CD14-positive monocyte (primary cell): Measurements from ENCODE around the gene MAP1LC3B. TPM values are rescaled to one million over a fixed set of nuclear protein-coding genes. Genes with fewer than 3 reads are reported as not detected.
"Not testable (repeated sequence)": the region's sequence is repeated elsewhere in the genome, so short reads cannot be mapped to it uniquely, and the experiment has no call there.

ENCODE experiments used
- DNase-seq, 3 donors: peaks; one replicate each; pipeline ENCODE4 v3.0.0-alpha.2; 2011 to 2022
- H2AFZ ChIP-seq: 2 replicates; pipeline ENCODE4 v1.6.0; 2012; ENCODE audit warnings: mild to moderate bottlenecking, low read depth, low read length, inconsistent platforms; ENCODE audit not compliant: insufficient read depth, poor library complexity, severe bottlenecking
- H3K27ac ChIP-seq, 2 donors: 1 replicate in 1 of 2; 2 replicates in 1 of 2; pipeline ENCODE4 v1.5.1; 2012 to 2013; ENCODE audit warnings: low read length in 2 of 2, control low read depth in 1 of 2, inconsistent platforms in 1 of 2, low read depth in 1 of 2, mild to moderate bottlenecking in 1 of 2
- H3K27me3 ChIP-seq, 2 donors: one replicate each; pipeline versions ENCODE4 v1.6.0 to v1.6.1; 2011 to 2013; ENCODE audit warnings: low read length in 2 of 2; ENCODE audit not compliant: control insufficient read depth in 2 of 2, insufficient read depth in 2 of 2
- H3K36me3 ChIP-seq, 2 donors: replicated peaks in 1 of 2; 1 replicate in 1 of 2; 2 replicates in 1 of 2; pipeline versions ENCODE4 v1.5.1 to v1.6.1; 2012 to 2013; ENCODE audit warnings: low read length in 2 of 2, control low read depth in 1 of 2, inconsistent platforms in 1 of 2, mild to moderate bottlenecking in 1 of 2; ENCODE audit not compliant: insufficient read depth in 2 of 2, control insufficient read depth in 1 of 2
- H3K4me1 ChIP-seq, 2 donors: 1 replicate in 1 of 2; 2 replicates in 1 of 2; pipeline versions ENCODE4 v1.5.1 to v1.6.1; 2012 to 2013; ENCODE audit warnings: low read length in 2 of 2, control low read depth in 1 of 2, inconsistent platforms in 1 of 2, mild to moderate bottlenecking in 1 of 2, moderate library complexity in 1 of 2; ENCODE audit not compliant: insufficient read depth in 2 of 2, control insufficient read depth in 1 of 2
- H3K4me2 ChIP-seq: replicated peaks from 2 replicates; pipeline ENCODE3; 2012; ENCODE audit warnings: low read length, moderate library complexity, mild to moderate bottlenecking; ENCODE audit not compliant: poor library complexity, severe bottlenecking; ENCODE audit errors: extremely low read depth
- H3K4me3 ChIP-seq, 3 experiments: fragments of 200-600 bp in 1 of 3; sonication (generic) in 1 of 3; replicated peaks in 1 of 3; 1 replicate in 2 of 3; 2 replicates in 1 of 3; pipeline ENCODE4 v1.5.1; 2011 to 2013; ENCODE audit warnings: low read length in 3 of 3, mild to moderate bottlenecking in 3 of 3, control low read depth in 2 of 3, low read depth in 2 of 3, inconsistent platforms in 1 of 3, moderate library complexity in 1 of 3
- H3K79me2 ChIP-seq: 2 replicates; pipeline ENCODE4 v1.6.0; 2012; ENCODE audit warnings: mild to moderate bottlenecking, control low read depth, inconsistent platforms, low read length, moderate library complexity; ENCODE audit not compliant: insufficient read depth
- H3K9ac ChIP-seq: 2 replicates; pipeline ENCODE4 v1.6.0; 2017; ENCODE audit warnings: low read length, mild to moderate bottlenecking; ENCODE audit not compliant: insufficient read depth, poor library complexity, severe bottlenecking
- H3K9me3 ChIP-seq, 2 donors: replicated peaks in 1 of 2; 1 replicate in 1 of 2; 2 replicates in 1 of 2; pipeline versions ENCODE4 v1.5.1 to v1.6.1; 2012 to 2013; ENCODE audit warnings: low read length in 2 of 2, control low read depth in 1 of 2; ENCODE audit not compliant: control insufficient read depth in 1 of 2, insufficient read depth in 1 of 2
- H4K20me1 ChIP-seq: 2 replicates; pipeline ENCODE4 v1.6.0; 2012; ENCODE audit warnings: mild to moderate bottlenecking, low read length, control low read depth, moderate library complexity; ENCODE audit not compliant: insufficient read depth
- H3K27ac Mint-ChIP-seq, 7 donors: one replicate each; pipeline ENCODE4 v1.8.0; 2020; ENCODE audit warnings: mild to moderate bottlenecking in 7 of 7, mixed read lengths in 7 of 7, moderate library complexity in 6 of 7, inconsistent platforms in 2 of 7
- H3K27me3 Mint-ChIP-seq, 3 donors: one replicate each; pipeline ENCODE4 v1.8.0; 2021 to 2022; ENCODE audit warnings: low read depth in 3 of 3, mild to moderate bottlenecking in 3 of 3, mixed read lengths in 3 of 3, moderate library complexity in 3 of 3, inconsistent platforms in 1 of 3
- H3K36me3 Mint-ChIP-seq, 2 donors: one replicate each; pipeline ENCODE4 v1.8.0; 2020; ENCODE audit warnings: mixed read lengths in 2 of 2, inconsistent platforms in 1 of 2, mild to moderate bottlenecking in 1 of 2
- H3K4me1 Mint-ChIP-seq: one replicate; pipeline ENCODE4 v1.8.0; 2020; ENCODE audit warnings: mild to moderate bottlenecking, mixed read lengths
- H3K4me3 Mint-ChIP-seq, 2 donors: one replicate each; pipeline ENCODE4 v1.8.0; 2020; ENCODE audit warnings: mild to moderate bottlenecking in 2 of 2, mixed read lengths in 2 of 2, moderate library complexity in 1 of 2
- H3K9me3 Mint-ChIP-seq, 7 donors: one replicate each; pipeline ENCODE4 v1.8.0; 2020 to 2022; ENCODE audit warnings: mixed read lengths in 7 of 7, mild to moderate bottlenecking in 6 of 7, moderate library complexity in 6 of 7, inconsistent platforms in 2 of 7
- WGBS: methylation state at CpG from one replicate; pipeline ENCODE4 v1.1.5; 2013; ENCODE audit warnings: missing lambda C conversion rate; ENCODE audit not compliant: insufficient coverage; 5-methylcytosine and 5-hydroxymethylcytosine counted together
- intact Hi-C, 2 donors: fragments of 100-400 bp; cut with micrococcal nuclease; formaldehyde crosslinking; loops; one replicate each; pipeline versions ENCODE4 v1.15.0 to v1.15.1; 2023
- polyA plus RNA-seq, 3 donors: library from polyadenylated mRNA; depleted of rRNA in 1 of 3; unstranded in 2 of 3; stranded (reverse) in 1 of 3; fragments of 300-500 nt in 2 of 3; fragments of >200 nt in 1 of 3; fragmentation: Illumina TruSeq in 2 of 3; gene quantifications; 1 replicate in 2 of 3; 2 replicates in 1 of 3; pipeline ENCODE4 v1.2.3, GENCODE V29; 2012 to 2021
- TF ChIP-seq, protein P1 (sequence below): fragments of 200-600 bp; IDR thresholded peaks from one replicate; pipeline ENCODE4 v1.8.0; 2022; ENCODE audit warnings: antibody characterized with exemption, mild to moderate bottlenecking

Gene MAP1LC3B
- polyA plus RNA-seq, 3 donors = 102 to 147 (median 140) TPM

DNA sequence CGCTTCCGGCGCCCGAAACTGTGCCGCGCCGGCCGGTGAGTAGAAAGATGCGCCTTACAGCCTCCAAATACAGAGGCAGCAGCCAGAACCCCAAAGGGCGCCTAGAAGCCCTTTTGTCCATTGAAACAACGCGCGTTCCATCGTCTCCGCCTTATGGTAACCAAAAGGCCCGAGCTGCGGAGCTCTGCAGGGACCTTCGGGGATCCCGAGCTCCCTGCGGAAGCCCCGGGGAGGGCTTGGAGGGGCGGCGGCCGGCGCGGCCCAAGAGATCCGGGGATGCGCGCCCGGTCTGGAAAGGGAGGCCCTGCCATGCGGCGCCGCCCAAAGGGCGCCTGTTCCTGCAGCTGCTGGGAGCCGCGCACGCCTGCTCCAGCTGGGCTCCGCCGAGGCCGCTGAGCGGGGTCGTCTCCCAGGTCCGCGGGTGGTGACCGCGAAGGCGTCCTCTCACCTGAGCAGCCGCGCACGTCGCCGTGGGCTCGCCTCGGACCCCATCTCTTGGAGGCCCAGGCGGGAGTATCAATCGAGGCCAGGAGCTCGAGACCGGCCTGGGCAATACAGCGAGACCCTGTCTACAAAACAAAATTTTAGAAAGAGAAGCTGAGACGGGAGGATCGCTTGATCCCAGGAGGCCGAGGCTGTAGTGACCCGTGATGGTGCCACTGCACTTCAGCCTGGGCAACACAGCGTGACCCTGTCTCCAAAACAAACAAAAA is 7.8 kb upstream of the MAP1LC3B start:
- H4K20me1 ChIP-seq = peaks cover 17% of the 10 kb centered on the region
- peak overlapping the region; percentile 87 to 88 for H3K4me3 Mint-ChIP-seq
- peaks cover 7 to 14% of the 10 kb centered on the region in 2 donors for H3K27me3 ChIP-seq
- peak overlapping the region; percentile 70 to 82 for H3K27ac ChIP-seq
- DNase-seq = no peak
- peaks cover 0 to 5% (median 0%) of the 10 kb centered on the region in 7 donors for H3K9me3 Mint-ChIP-seq
- H3K36me3 Mint-ChIP-seq = peaks cover 6 to 7% of the 10 kb centered on the region in 2 donors
- H3K4me1 Mint-ChIP-seq = peaks cover 40% of the 10 kb centered on the region
- no peaks in the 10 kb centered on the region for H3K79me2 ChIP-seq
- H3K4me1 ChIP-seq = peaks cover 37 to 50% of the 10 kb centered on the region in 2 donors
- H3K4me2 ChIP-seq = peak overlapping the region; percentile 81
- no peaks in the 10 kb centered on the region for H3K36me3 ChIP-seq
- no peaks in the 10 kb centered on the region for H3K9me3 ChIP-seq
- 8% methylated on average over 59 of the region's 64 CpGs for WGBS
- peak overlapping the region; percentile 77 to 93 (median 88) for H3K27ac Mint-ChIP-seq
- peak overlapping the region; percentile 52 to 80 (median 59) for H3K4me3 ChIP-seq
- TF ChIP-seq, protein P1, sequence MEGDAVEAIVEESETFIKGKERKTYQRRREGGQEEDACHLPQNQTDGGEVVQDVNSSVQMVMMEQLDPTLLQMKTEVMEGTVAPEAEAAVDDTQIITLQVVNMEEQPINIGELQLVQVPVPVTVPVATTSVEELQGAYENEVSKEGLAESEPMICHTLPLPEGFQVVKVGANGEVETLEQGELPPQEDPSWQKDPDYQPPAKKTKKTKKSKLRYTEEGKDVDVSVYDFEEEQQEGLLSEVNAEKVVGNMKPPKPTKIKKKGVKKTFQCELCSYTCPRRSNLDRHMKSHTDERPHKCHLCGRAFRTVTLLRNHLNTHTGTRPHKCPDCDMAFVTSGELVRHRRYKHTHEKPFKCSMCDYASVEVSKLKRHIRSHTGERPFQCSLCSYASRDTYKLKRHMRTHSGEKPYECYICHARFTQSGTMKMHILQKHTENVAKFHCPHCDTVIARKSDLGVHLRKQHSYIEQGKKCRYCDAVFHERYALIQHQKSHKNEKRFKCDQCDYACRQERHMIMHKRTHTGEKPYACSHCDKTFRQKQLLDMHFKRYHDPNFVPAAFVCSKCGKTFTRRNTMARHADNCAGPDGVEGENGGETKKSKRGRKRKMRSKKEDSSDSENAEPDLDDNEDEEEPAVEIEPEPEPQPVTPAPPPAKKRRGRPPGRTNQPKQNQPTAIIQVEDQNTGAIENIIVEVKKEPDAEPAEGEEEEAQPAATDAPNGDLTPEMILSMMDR = no peak
- intact Hi-C loops = loop anchor here in 1 of 2 donors (5.0 kb wide), 1 partner anchor 67 kb away; the partner anchor contains the start of gene C16orf95
- H3K27me3 Mint-ChIP-seq = peaks cover 15 to 30% (median 29%) of the 10 kb centered on the region in 3 donors
- peak overlapping the region; percentile 89 for H2AFZ ChIP-seq
- peak overlapping the region; percentile 66 for H3K9ac ChIP-seq

DNA sequence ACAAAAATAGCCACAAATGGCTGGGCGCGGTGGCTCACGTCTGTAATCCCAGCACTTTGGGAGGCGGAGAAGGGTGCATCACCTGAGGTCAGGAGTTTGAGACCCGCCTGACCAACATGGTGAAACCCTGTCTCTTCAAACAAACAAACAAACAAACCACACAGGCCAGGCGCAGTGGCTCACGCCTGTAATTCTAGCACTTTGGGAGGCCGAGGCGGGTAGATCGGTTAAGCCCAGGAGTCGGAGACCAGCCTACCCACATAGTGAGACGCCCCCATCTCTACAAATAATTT is 7.3 kb upstream of the MAP1LC3B start:
- H3K4me1 ChIP-seq = peaks cover 40 to 55% of the 10 kb centered on the region in 2 donors
- not testable (repeated sequence) for H3K9me3 Mint-ChIP-seq, H3K9ac ChIP-seq, H3K27ac Mint-ChIP-seq, H3K9me3 ChIP-seq, DNase-seq, H3K27ac ChIP-seq, H3K79me2 ChIP-seq, H3K36me3 ChIP-seq, H3K36me3 Mint-ChIP-seq
- intact Hi-C loops = loop anchor here in 1 of 2 donors (5.0 kb wide), 1 partner anchor 68 kb away; the partner anchor contains the start of gene C16orf95
- peaks cover 15% of the 10 kb centered on the region for H4K20me1 ChIP-seq
- H3K4me3 Mint-ChIP-seq = peak overlapping the region; percentile 87 to 88
- peaks cover 12 to 30% (median 29%) of the 10 kb centered on the region in 3 donors for H3K27me3 Mint-ChIP-seq
- H3K27me3 ChIP-seq = peaks cover 7 to 14% of the 10 kb centered on the region in 2 donors
- 93% methylated on average over 10 of the region's 12 CpGs for WGBS
- H3K4me2 ChIP-seq = peak overlapping the region; percentile 81
- H3K4me3 ChIP-seq = peak overlapping the region in 1 of 3 experiments; percentile 80
- peaks cover 42% of the 10 kb centered on the region for H3K4me1 Mint-ChIP-seq
- peak overlapping the region; percentile 89 for H2AFZ ChIP-seq
